ENCODE results near the gene ROCK2. TPM values are rescaled to one million over a fixed set of nuclear protein-coding genes. Genes with fewer than 3 reads are reported as not detected.

Gene ROCK2
- total and polyA plus RNA-seq, 2 experiments from 2014 or later = 34.5 to 59.6 TPM

- Histone ChIP-seq H3K9me2 (replicated peaks; ENCODE audit: insufficient read depth) (no peaks in the 10 kb centered on the region), H3K4me2 (no peak overlapping the region), H3K4me1 (ENCODE audit: insufficient read depth) (no peaks in the 10 kb centered on the region), H3K36me3 (replicated peaks; ENCODE audit: insufficient read depth, low read depth) (no peaks in the 10 kb centered on the region), H4K20me1 (ENCODE audit: insufficient read depth, poor library complexity, severe bottlenecking) (no peaks in the 10 kb centered on the region), H2AFZ (no peak overlapping the region), H3K9me3 (ENCODE audit: low read depth) (no peaks in the 10 kb centered on the region), H3K79me2 (no peaks in the 10 kb centered on the region), H3K27ac (no peak overlapping the region), H3K4me3 (no peak overlapping the region), H3K27me3 (no peaks in the 10 kb centered on the region)
- no peak for DNase-seq (ENCODE audit: low spot score)
- WGBS (ENCODE audit: low lambda C conversion rate, missing lambda C conversion rate) = 94% methylated on average over 3 of the region's 3 CpGs
- no peak for TF ChIP-seq EZH2phosphoT487 (IDR thresholded peaks at IDR 0.05; ENCODE audit: low read depth, severe bottlenecking, unreplicated experiment)
- TF ChIP-seq CTCF (IDR thresholded peaks at IDR 0.05; ENCODE audit: poor library complexity) = no peak
- TF ChIP-seq EZH2 (IDR thresholded peaks at IDR 0.05; ENCODE audit: borderline replicate concordance) = no peak
Measured at GRCh38 chr2:11146076-11146475, 198.4 kb downstream of the ROCK2 start.

GRCh38 chr2:11145350-11145749 is 199.1 kb downstream of the ROCK2 start:
- no peak overlapping the region for H3K4me3 ChIP-seq
- no peak overlapping the region for H3K4me2 ChIP-seq
- H3K9me3 ChIP-seq (ENCODE audit: low read depth) = no peaks in the 10 kb centered on the region
- no peaks in the 10 kb centered on the region for H3K79me2 ChIP-seq
- WGBS (ENCODE audit: low lambda C conversion rate, missing lambda C conversion rate) = 86% methylated on average over 1 of the region's 1 CpG
- TF ChIP-seq EZH2phosphoT487 (IDR thresholded peaks at IDR 0.05; ENCODE audit: low read depth, severe bottlenecking, unreplicated experiment) = no peak
- no peak for TF ChIP-seq CTCF (IDR thresholded peaks at IDR 0.05; ENCODE audit: poor library complexity)
- TF ChIP-seq EZH2 (IDR thresholded peaks at IDR 0.05; ENCODE audit: borderline replicate concordance) = no peak
- H3K36me3 ChIP-seq (replicated peaks; ENCODE audit: insufficient read depth, low read depth) = no peaks in the 10 kb centered on the region
- no peak overlapping the region for H2AFZ ChIP-seq
- no peak overlapping the region for H3K27ac ChIP-seq
- no peaks in the 10 kb centered on the region for H3K4me1 ChIP-seq (ENCODE audit: insufficient read depth)
- DNase-seq (ENCODE audit: low spot score) = no peak
- H3K9me2 ChIP-seq (replicated peaks; ENCODE audit: insufficient read depth) = no peaks in the 10 kb centered on the region
- H3K27me3 ChIP-seq = no peaks in the 10 kb centered on the region
- no peaks in the 10 kb centered on the region for H4K20me1 ChIP-seq (ENCODE audit: insufficient read depth, poor library complexity, severe bottlenecking)

GRCh38 chr2:11144738-11145079 is 199.7 kb downstream of the ROCK2 start:
- no peaks in the 10 kb centered on the region for H3K9me2 ChIP-seq (replicated peaks; ENCODE audit: insufficient read depth)
- no peak for DNase-seq (ENCODE audit: low spot score)
- H4K20me1 ChIP-seq (ENCODE audit: insufficient read depth, poor library complexity, severe bottlenecking) = no peaks in the 10 kb centered on the region
- no peaks in the 10 kb centered on the region for H3K9me3 ChIP-seq (ENCODE audit: low read depth)
- H3K4me3 ChIP-seq = no peak overlapping the region
- no peaks in the 10 kb centered on the region for H3K36me3 ChIP-seq (replicated peaks; ENCODE audit: insufficient read depth, low read depth)
- WGBS (ENCODE audit: low lambda C conversion rate, missing lambda C conversion rate) = 81% methylated on average over 6 of the region's 6 CpGs
- H3K4me1 ChIP-seq (ENCODE audit: insufficient read depth) = no peaks in the 10 kb centered on the region
- H2AFZ ChIP-seq = no peak overlapping the region
- H3K27me3 ChIP-seq = no peaks in the 10 kb centered on the region
- H3K79me2 ChIP-seq = no peaks in the 10 kb centered on the region
- H3K4me2 ChIP-seq = no peak overlapping the region
- H3K27ac ChIP-seq = no peak overlapping the region
- TF ChIP-seq CTCF (IDR thresholded peaks at IDR 0.05; ENCODE audit: poor library complexity) (no peak), EZH2 (IDR thresholded peaks at IDR 0.05; ENCODE audit: borderline replicate concordance) (no peak), EZH2phosphoT487 (IDR thresholded peaks at IDR 0.05; ENCODE audit: low read depth, severe bottlenecking, unreplicated experiment) (no peak)
